ENCODE results near the gene TMC8. TPM values are rescaled to one million over a fixed set of nuclear protein-coding genes. Genes with fewer than 3 reads are reported as not detected.
"Not testable (repeated sequence)": the region's sequence is repeated elsewhere in the genome, so short reads cannot be mapped to it uniquely, and the experiment has no call there.

Gene TMC8
- total RNA-seq, 4 donors from 2014 or later, result 1.3 to 5.3 (median 2.3) TPM

- DNase-seq (ENCODE audit: extremely low spot score), result no peak
- intact Hi-C loops (cut with DNase I), result loop anchor here (2.0 to 5.0 kb wide), 2 partner anchors 58 to 139 kb away; no protein-coding TSS in a partner anchor
- Histone ChIP-seq H3K27ac (replicated peaks in 1 of 4) (peak overlapping the region in 1 of 4 donors; percentile 45), H3K4me3 (no peak overlapping the region), H3K27me3 (no peaks in the 10 kb centered on the region), H3K36me3 (peaks cover 0 to 57% (median 23%) of the 10 kb centered on the region in 4 donors), H3K9me3 (no peaks in the 10 kb centered on the region), H3K4me1 (peaks cover 26 to 47% (median 29%) of the 10 kb centered on the region in 4 donors)
- WGBS, result 88% methylated on average over 25 of the region's 25 CpGs
- no peak for TF ChIP-seq CTCF (IDR thresholded peaks at IDR 0.05)
- TF ChIP-seq POLR2AphosphoS5 (IDR thresholded peaks at IDR 0.05), result no peak
These were observed 16.5 kb upstream of the TMC8 start for GRCh38 chr17:78113804-78114785.

GRCh38 chr17:78114831-78115723, 15.5 kb upstream of the TMC8 start:
- peaks cover 0 to 58% (median 21%) of the 10 kb centered on the region in 4 donors for H3K36me3 ChIP-seq
- H3K4me1 ChIP-seq, result peaks cover 26 to 45% (median 29%) of the 10 kb centered on the region in 4 donors
- no peaks in the 10 kb centered on the region for H3K27me3 ChIP-seq
- DNase-seq (ENCODE audit: extremely low spot score), result no peak
- H3K4me3 ChIP-seq, result no peak overlapping the region
- TF ChIP-seq EP300 (IDR thresholded peaks at IDR 0.05), result no peak
- no peak for TF ChIP-seq POLR2AphosphoS5 (IDR thresholded peaks at IDR 0.05)
- TF ChIP-seq CTCF (IDR thresholded peaks at IDR 0.05), result no peak
- no peak for TF ChIP-seq POLR2A (IDR thresholded peaks at IDR 0.05; ENCODE audit: low read depth)
- WGBS, result 84% methylated on average over 16 of the region's 28 CpGs
- H3K9me3 ChIP-seq, result no peaks in the 10 kb centered on the region
- peak overlapping the region in 1 of 4 donors; percentile 45 for H3K27ac ChIP-seq (replicated peaks in 1 of 4)
- intact Hi-C loops (cut with DNase I), result loop anchor here (5.0 kb wide), 1 partner anchor 57 kb away; no protein-coding TSS in a partner anchor

DNA sequence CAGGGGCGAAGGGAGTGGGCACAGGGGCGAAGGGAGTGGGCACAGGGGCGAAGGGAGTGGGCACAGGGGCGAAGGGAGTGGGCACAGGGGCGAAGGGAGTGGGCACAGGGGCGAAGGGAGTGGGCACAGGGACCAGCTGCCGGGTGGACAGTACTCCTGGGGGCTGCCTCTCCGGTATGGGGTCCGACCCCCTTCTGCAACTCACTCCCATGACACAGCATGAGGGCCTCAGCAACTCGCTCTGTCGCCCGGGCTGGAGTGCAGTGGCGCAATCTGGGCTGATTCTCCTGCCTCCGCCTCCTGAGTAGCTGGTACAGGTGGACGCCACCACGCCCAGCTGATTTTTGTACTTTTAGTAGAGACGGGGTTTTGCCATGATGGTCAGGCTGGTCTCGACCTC, 14.8 kb upstream of the TMC8 start:
- intact Hi-C loops (cut with DNase I); H3K4me3 ChIP-seq; H3K9me3 ChIP-seq; H3K27me3 ChIP-seq; DNase-seq (ENCODE audit: extremely low spot score); H3K27ac ChIP-seq (replicated peaks in 1 of 4): not testable (repeated sequence)
- 83% methylated on average over 10 of the region's 18 CpGs for WGBS
- Histone ChIP-seq H3K4me1 (peaks cover 26 to 45% (median 29%) of the 10 kb centered on the region in 4 donors), H3K36me3 (peaks cover 0 to 60% (median 22%) of the 10 kb centered on the region in 4 donors)

DNA sequence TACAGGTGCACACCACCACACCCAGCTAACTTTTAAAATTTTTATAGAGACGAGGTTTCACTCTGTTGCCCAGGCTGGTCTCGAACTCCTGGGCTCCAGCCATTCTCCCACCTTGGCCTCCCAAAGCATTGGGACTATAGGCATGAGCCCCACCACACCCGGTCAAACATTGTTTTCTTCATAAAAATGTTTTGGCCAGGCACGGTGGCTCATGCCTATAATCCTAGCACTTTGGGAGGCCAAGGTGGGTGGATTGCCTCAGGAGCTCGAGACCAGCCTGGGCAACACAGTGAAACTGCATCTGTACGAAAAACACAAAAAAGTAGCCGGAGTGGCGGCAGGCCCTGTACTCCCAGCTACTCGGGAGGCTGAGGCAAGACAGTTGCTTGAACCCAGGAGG, 14.2 kb upstream of the TMC8 start:
- DNase-seq (ENCODE audit: extremely low spot score), result no peak
- Histone ChIP-seq H3K36me3 (peaks cover 0 to 60% (median 25%) of the 10 kb centered on the region in 4 donors), H3K4me1 (peaks cover 26 to 45% (median 29%) of the 10 kb centered on the region in 4 donors), H3K9me3 (no peaks in the 10 kb centered on the region), H3K4me3 (no peak overlapping the region), H3K27ac (replicated peaks in 1 of 4) (no peak overlapping the region), H3K27me3 (no peaks in the 10 kb centered on the region)
- no peak for TF ChIP-seq EP300 (IDR thresholded peaks at IDR 0.05)
- no peak for TF ChIP-seq CTCF (IDR thresholded peaks at IDR 0.05)
- no peak for TF ChIP-seq POLR2A (IDR thresholded peaks at IDR 0.05; ENCODE audit: low read depth)
- TF ChIP-seq POLR2AphosphoS5 (IDR thresholded peaks at IDR 0.05), result no peak
- intact Hi-C loops (cut with DNase I), result no loop called here
- 98% methylated on average over 9 of the region's 9 CpGs for WGBS

All from esophagus muscularis mucosa (tissue), 4 donors.